K562 (cell line): ENCODE results near the gene STUB1. TPM values are rescaled to one million over a fixed set of nuclear protein-coding genes. Genes with fewer than 3 reads are reported as not detected.
A peak's percentile ranks its signal among the peaks of the same experiment; 100 is the strongest.

Source experiments
- ATAC-seq: fragments of 200-7000 bp; cut with Tn5 transposase; 3 replicates; pipeline ENCODE4 v1.9.1; 2020; ENCODE audit warnings: moderate library complexity
- BruUV-seq: library from RNA; stranded (reverse); fragments of 400-500 nt; replicated peaks from 2 replicates; lab custom pipeline; 2021; lab: Mats Ljungman, UMichigan
- CTCF ChIA-PET: fragments of 300-600 bp; formaldehyde crosslinking; extraction: SDS; loops from one replicate; lab custom pipeline; 2021; ENCODE audit warnings: low intra/inter-chr PET ratio; lab: Yijun Ruan, JAX
- POLR2A ChIA-PET: fragments of 300-600, 350-650 bp; sonication (Branson Sonifier 250); formaldehyde crosslinking; extraction: SDS; loops from one replicate; lab custom pipeline; 2021; ENCODE audit warnings: antibody characterized with exemption, inconsistent platforms; lab: Yijun Ruan, JAX
- DNase-seq, 4 experiments: peaks; one replicate each; pipeline versions ENCODE4 v3.0.0 to v3.0.0-alpha.2; 2011 to 2018; ENCODE audit warnings: low spot score in 3 of 4, mixed read lengths in 3 of 4; ENCODE audit errors: extremely low read depth in 1 of 4
- FAIRE-seq: peaks from 2 replicates; lab custom pipeline; 2011; peaks lifted over from hg19 to GRCh38; lab: Jason Lieb, UNC
- H2AFZ ChIP-seq: 2 replicates; pipeline ENCODE4 v1.6.0; 2011; ENCODE audit warnings: low read depth, low read length, control low read depth, inconsistent platforms
- H3K27ac ChIP-seq: fragments of 200-600 bp; 3 replicates; pipeline ENCODE4 v1.8.0; 2011; ENCODE audit warnings: low read depth, mild to moderate bottlenecking, control low read depth, inconsistent platforms, low read length, moderate library complexity, mixed read lengths; ENCODE audit errors: extremely low read depth
- H3K27me3 ChIP-seq, 2 experiments: fragments of 300-600 bp in 1 of 2; 2 replicates in 1 of 2; 3 replicates in 1 of 2; pipeline versions ENCODE4 v1.6.0 to v1.8.0; 2011; ENCODE audit warnings: inconsistent platforms in 2 of 2, low read length in 2 of 2, mild to moderate bottlenecking in 1 of 2, mixed read lengths in 1 of 2, moderate library complexity in 1 of 2; ENCODE audit not compliant: control insufficient read depth in 2 of 2, insufficient read depth in 2 of 2
- H3K36me3 ChIP-seq: fragments of 300-600 bp; 3 replicates; pipeline ENCODE4 v1.8.0; 2011; ENCODE audit warnings: mild to moderate bottlenecking, low read length, inconsistent platforms; ENCODE audit not compliant: control insufficient read depth, insufficient read depth
- H3K4me1 ChIP-seq, 2 experiments: fragments of 200-600 bp in 1 of 2; replicated peaks in 1 of 2; 2 replicates in 1 of 2; 3 replicates in 1 of 2; pipeline versions ENCODE4 v1.5.1 to v1.8.0; 2011; ENCODE audit warnings: inconsistent platforms in 2 of 2, low read length in 2 of 2, mild to moderate bottlenecking in 1 of 2, mixed read lengths in 1 of 2, moderate library complexity in 1 of 2; ENCODE audit not compliant: control insufficient read depth in 2 of 2, insufficient read depth in 2 of 2
- H3K4me2 ChIP-seq: 2 replicates; pipeline ENCODE4 v1.6.1; 2011; ENCODE audit warnings: low read length, control low read depth, inconsistent platforms, mixed read lengths; ENCODE audit not compliant: insufficient read depth
- H3K4me3 ChIP-seq: fragments of 200-600 bp; sonication (generic), shearing (Covaris generic); 2 replicates; pipeline ENCODE4 v1.5.1; 2016; ENCODE audit warnings: control low read depth, inconsistent platforms
- H3K79me2 ChIP-seq: fragments of 200-600 bp; 3 replicates; pipeline ENCODE4 v1.8.0; 2011; ENCODE audit warnings: low read length, inconsistent platforms; ENCODE audit not compliant: control insufficient read depth, insufficient read depth
- H3K9ac ChIP-seq, 2 experiments: 2 replicates each; pipeline versions ENCODE4 v1.6.0 to v1.6.1; 2011; ENCODE audit warnings: low read depth in 2 of 2, low read length in 2 of 2, control low read depth in 1 of 2, inconsistent platforms in 1 of 2, mild to moderate bottlenecking in 1 of 2, mixed read lengths in 1 of 2; ENCODE audit not compliant: insufficient read depth in 1 of 2
- H3K9me1 ChIP-seq: one replicate; pipeline ENCODE4 v1.6.0; 2011; ENCODE audit warnings: inconsistent platforms, mild to moderate bottlenecking, low read length, moderate library complexity; ENCODE audit not compliant: control insufficient read depth, insufficient read depth
- H3K9me3 ChIP-seq: replicated peaks from 2 replicates; pipeline ENCODE4 v1.5.1; 2011; ENCODE audit warnings: low read depth, low read length, inconsistent platforms; ENCODE audit not compliant: control insufficient read depth, insufficient read depth
- H4K20me1 ChIP-seq: replicated peaks from 2 replicates; pipeline ENCODE4 v1.6.1; 2011; ENCODE audit warnings: low read length, inconsistent platforms, mixed read lengths; ENCODE audit not compliant: control insufficient read depth, insufficient read depth
- EP400 ChIP-seq: fragments of 450-650 bp; IDR thresholded peaks from 2 replicates; pipeline ENCODE4 v1.6.1; 2017; ENCODE audit warnings: antibody characterized with exemption, mild to moderate bottlenecking, moderate library complexity
- FUS ChIP-seq: fragments of 200-400 bp; formaldehyde crosslinking; optimal IDR thresholded peaks from 2 replicates; pipeline ENCODE3; 2017; ENCODE audit warnings: low read depth, low read length
- GTF2F1 ChIP-seq: IDR thresholded peaks from 2 replicates; pipeline ENCODE4 v1.6.1; 2011; ENCODE audit warnings: low read depth, low read length, improper control_type of control experiment
- HDAC6 ChIP-seq: IDR thresholded peaks from 2 replicates; pipeline ENCODE4 v1.6.1; 2012; ENCODE audit warnings: low read depth, mild to moderate bottlenecking, control low read depth, inconsistent platforms, low read length, moderate library complexity
- KAT8 ChIP-seq: fragments of 450-650 bp; IDR thresholded peaks from 2 replicates; pipeline ENCODE4 v1.6.1; 2016; ENCODE audit warnings: low read depth, mild to moderate bottlenecking
- MEF2A ChIP-seq: IDR thresholded peaks from 2 replicates; pipeline ENCODE4 v1.6.1; 2011; ENCODE audit warnings: low read depth, mild to moderate bottlenecking, low read length, moderate library complexity; ENCODE audit not compliant: control insufficient read depth
- MTA2 ChIP-seq: fragments of 450-650 bp; IDR thresholded peaks from 2 replicates; pipeline ENCODE4 v1.6.1; 2016; ENCODE audit warnings: low read depth
- NR4A1 ChIP-seq, 2 experiments: fragments of 250-450 bp in 1 of 2; fragments of 450-650 bp in 1 of 2; sonication (Bioruptor Pico) in 1 of 2; IDR thresholded peaks; 2 replicates each; pipeline versions ENCODE4 v1.4.0 to v1.6.1; 2016 to 2020; ENCODE audit warnings: mild to moderate bottlenecking in 2 of 2, missing compliant biosample characterization in 1 of 2, missing genetic modification characterization in 1 of 2, moderate library complexity in 1 of 2
- SIN3B ChIP-seq: fragments of 450-650 bp; IDR thresholded peaks from 2 replicates; pipeline ENCODE4 v1.6.1; 2017; ENCODE audit warnings: low read depth, mild to moderate bottlenecking, moderate library complexity
- TFE3 ChIP-seq: fragments of 450-650 bp; formaldehyde crosslinking; IDR thresholded peaks from 2 replicates; pipeline ENCODE4 v1.4.0; 2020; ENCODE audit warnings: mild to moderate bottlenecking, mixed read lengths
- USF2 ChIP-seq: sonication (generic); formaldehyde crosslinking; IDR thresholded peaks from 2 replicates; pipeline ENCODE4 v1.5.0; 2020; ENCODE audit warnings: missing genetic modification reagents
- ZNF347 ChIP-seq: fragments of 450-650 bp; formaldehyde crosslinking; IDR thresholded peaks from 2 replicates; pipeline ENCODE4 v1.4.0; 2020; ENCODE audit warnings: low read depth, mild to moderate bottlenecking, moderate library complexity
- WGBS: fragments of 100-300 bp; shearing (Covaris generic); methylation state at CpG from one replicate; pipeline ENCODE4 v1.1.6; 2016; ENCODE audit warnings: low coverage, mixed read lengths; ENCODE audit not compliant: insufficient coverage; ENCODE audit errors: missing lambda C conversion rate; 5-methylcytosine and 5-hydroxymethylcytosine counted together
- in situ Hi-C: fragments of 300-500 bp; cut with MboI; formaldehyde crosslinking; loops from 4 replicates; pipeline ENCODE4 v1.15.0; 2018; ENCODE audit warnings: inconsistent platforms, mixed read lengths
- intact Hi-C: fragments of 100-400 bp; cut with micrococcal nuclease; formaldehyde crosslinking; loops from 2 replicates; pipeline ENCODE4 v1.14.2; 2022
- polyA plus RNA-seq, 8 experiments: library from polyadenylated mRNA; depleted of rRNA in 4 of 8; stranded (reverse) in 5 of 8; unstranded in 3 of 8; fragments of >200 nt; fragmentation: Nextera tagmentation in 2 of 8; fragmentation: Illumina TruSeq in 1 of 8; extraction: Ambion mirVana in 2 of 8; extraction: Trizol in 1 of 8; gene quantifications; 2 replicates each; pipeline versions ENCODE4 v1.2.1 to v1.2.3, GENCODE V29; 2011 to 2014; ENCODE audit warnings: inconsistent platforms in 1 of 8, missing spikeins in 1 of 8
- total RNA-seq, 7 experiments: library from RNA; depleted of rRNA in 6 of 7; stranded (reverse); fragments of >200 nt in 6 of 7; fragmentation: Illumina TruSeq in 2 of 7; extraction: Trizol in 2 of 7; gene quantifications; 2 replicates each; pipeline versions ENCODE4 v1.2.1 to v1.2.3, GENCODE V29; 2011 to 2021; ENCODE audit warnings: low replicate concordance in 1 of 7

The STUB1 gene
- total and polyA plus RNA-seq, 9 of the 15 experiments (the other 6 are each of a cell fraction or from before 2014, with no cell fraction given): 10.6 to 251 (median 152) TPM

DNA sequence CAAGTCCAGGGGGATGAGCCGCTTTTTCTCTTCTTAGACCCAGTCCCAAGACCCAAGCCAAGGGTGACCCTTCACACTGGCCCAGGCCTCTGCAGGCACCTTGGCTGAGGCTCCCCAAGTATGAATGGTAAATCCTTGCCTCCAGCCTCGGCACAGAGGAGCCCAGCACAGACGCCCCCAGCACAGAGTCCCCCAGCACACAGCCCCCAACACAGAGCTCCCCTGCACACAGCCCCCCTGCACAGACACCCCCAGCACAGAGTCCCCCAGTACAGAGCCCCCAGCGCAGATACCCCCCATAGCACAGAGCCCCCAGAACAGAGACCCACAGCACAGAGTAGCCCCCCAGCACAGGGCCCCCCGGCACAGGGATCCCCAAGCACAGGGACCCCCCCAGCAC, 39.6 kb upstream of the STUB1 start:
- no peaks in the 10 kb centered on the region for H4K20me1 ChIP-seq
- no peaks in the 10 kb centered on the region for H3K27me3 ChIP-seq
- peaks cover 15 to 81% of the 10 kb centered on the region in 2 experiments; a peak in 4 of 5 replicates for H3K4me1 ChIP-seq
- ChIA-PET CTCF (no interaction called here), POLR2A (no interaction called here)
- peaks cover 23% of the 10 kb centered on the region; the same call in 1 of the 3 replicates for H3K36me3 ChIP-seq
- peak overlapping the region; percentile 89 for H3K4me3 ChIP-seq
- H3K9me1 ChIP-seq: no peaks in the 10 kb centered on the region
- intact Hi-C loops: loop anchor here (1.0 kb wide), 1 partner anchor 50 kb away; the partner anchor contains the start of gene RAB40C
- WGBS: 56% methylated on average over 2 of the region's 5 CpGs
- H2AFZ ChIP-seq: no peak overlapping the region
- no peak for DNase-seq
- in situ Hi-C loops: no loop called here
- no peaks in the 10 kb centered on the region for H3K9me3 ChIP-seq
- H3K27ac ChIP-seq: peak overlapping the region; percentile 94; the same call in 1 of the 3 replicates
- TF ChIP-seq NR4A1 (CRISPR knock-in tag; IDR thresholded peaks at IDR 0.05): no peak
- TF ChIP-seq NR4A1 (tag; IDR thresholded peaks at IDR 0.05): no peak
- TF ChIP-seq EP400: no peak
- TF ChIP-seq TFE3 (CRISPR knock-in tag): no peak
- TF ChIP-seq SIN3B: no peak
- TF ChIP-seq HDAC6: no peak
- TF ChIP-seq GTF2F1: no peak
- TF ChIP-seq FUS: no peak
- no peak for TF ChIP-seq KAT8
- no peak for TF ChIP-seq USF2 (CRISPR knock-in tag)
- TF ChIP-seq MTA2: no peak
- no peak for TF ChIP-seq MEF2A
- TF ChIP-seq ZNF347 (CRISPR knock-in tag): no peak
- H3K9ac ChIP-seq: peak overlapping the region in 1 of 2 experiments; percentile 99; a peak in 2 of 4 replicates
- BruUV-seq: no TSS peak
- peaks cover 58% of the 10 kb centered on the region for H3K79me2 ChIP-seq
- H3K4me2 ChIP-seq: no peak overlapping the region
- no peak for FAIRE-seq
- ATAC-seq: no peak
